Activated T-cell treated with anti-CD3 and anti-CD28 coated beads for 24 hours (primary cell): ENCODE results near the gene CREBBP.

ENCODE experiments used
- DNase-seq: peaks from one replicate; pipeline ENCODE4 v3.0.0-alpha.2; 2020; ENCODE audit warnings: low read depth

Gene CREBBP

GRCh38 chr16:3824121-3824795 is 56.3 kb downstream of the CREBBP start:
- DNase-seq = no peak

- DNase-seq = no peak
These were observed 57.1 kb downstream of the CREBBP start for GRCh38 chr16:3823427-3823826.

GRCh38 chr16:3822366-3823045 is 58.0 kb downstream of the CREBBP start:
- DNase-seq = no peak

GRCh38 chr16:3821184-3821583 is 59.3 kb downstream of the CREBBP start:
- DNase-seq = no peak

GRCh38 chr16:3819746-3820724 is 60.5 kb downstream of the CREBBP start:
- no peak for DNase-seq

- DNase-seq = no peak
These were observed 61.4 kb downstream of the CREBBP start for GRCh38 chr16:3819175-3819527.

- DNase-seq = no peak
These were observed 64.2 kb downstream of the CREBBP start for GRCh38 chr16:3816326-3816725.

- DNase-seq = no peak
These were observed 65.8 kb downstream of the CREBBP start for GRCh38 chr16:3814755-3815154.

- DNase-seq = no peak
These were observed 67.9 kb downstream of the CREBBP start for GRCh38 chr16:3812469-3813172.

- DNase-seq = no peak
These were observed 69.7 kb downstream of the CREBBP start for GRCh38 chr16:3810818-3811217.

GRCh38 chr16:3810198-3810664 is 70.3 kb downstream of the CREBBP start:
- no peak for DNase-seq

GRCh38 chr16:3808308-3809063 is 72.0 kb downstream of the CREBBP start:
- no peak for DNase-seq

- no peak for DNase-seq
These were observed 72.9 kb downstream of the CREBBP start for GRCh38 chr16:3807425-3808123.

- DNase-seq = no peak
These were observed 76.0 kb downstream of the CREBBP start for GRCh38 chr16:3804426-3805016.

- no peak for DNase-seq
These were observed 79.8 kb downstream of the CREBBP start for GRCh38 chr16:3800477-3801270.

- DNase-seq = no peak
These were observed 80.5 kb downstream of the CREBBP start for GRCh38 chr16:3800019-3800418.

- no peak for DNase-seq
These were observed 81.2 kb downstream of the CREBBP start for GRCh38 chr16:3799354-3799753.

- no peak for DNase-seq
These were observed 81.7 kb downstream of the CREBBP start for GRCh38 chr16:3798838-3799237.
